Measurements from ENCODE around the gene NOSIP.

NOSIP gene

DNA sequence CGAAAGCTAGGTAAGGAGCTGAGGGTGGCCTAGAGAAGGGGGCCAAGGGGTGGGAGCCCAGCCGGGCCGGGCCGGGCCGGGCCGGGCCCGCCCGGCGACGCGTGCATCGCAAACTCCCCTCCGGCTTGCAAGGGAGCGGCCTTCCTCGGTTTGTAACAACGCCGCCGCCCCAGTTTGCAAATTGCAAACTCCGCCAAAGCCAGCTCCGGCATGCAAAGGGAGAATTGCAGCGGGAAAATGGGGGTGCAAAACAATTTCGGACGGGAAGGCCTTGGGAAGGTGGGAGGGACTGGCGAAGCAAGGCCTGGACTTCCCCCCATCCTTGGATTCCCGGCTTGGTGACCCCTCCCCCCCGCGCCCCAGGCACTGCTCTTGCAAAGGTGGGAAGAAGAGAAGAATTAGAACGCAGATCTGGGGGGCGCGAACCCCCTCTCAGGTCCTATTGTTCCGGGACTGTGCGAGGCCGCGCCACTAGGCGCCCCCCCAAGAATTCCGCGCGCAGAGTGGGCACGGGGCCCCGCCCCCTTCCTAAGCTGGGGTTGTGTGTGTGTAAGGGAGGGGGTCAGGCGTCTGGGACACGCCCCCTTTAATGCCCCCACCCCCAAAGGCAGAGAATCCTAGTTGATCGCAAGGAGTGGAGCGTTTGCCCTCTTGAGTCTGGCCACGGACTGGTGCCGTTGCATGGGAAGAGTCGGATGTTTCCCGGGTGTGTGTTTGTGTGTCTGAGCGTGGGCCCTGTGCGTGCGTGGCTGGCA lies 11.6 kb upstream of the NOSIP start:
- DNase-seq (ENCODE audit: low read depth in 1 of 2, low spot score in 1 of 2) = peak; percentile 49 to 76
- peak overlapping the region; percentile 93 for H3K4me3 ChIP-seq (replicated peaks; ENCODE audit: insufficient read depth, low read length)
- peak overlapping the region; percentile 94 for H3K27ac ChIP-seq (replicated peaks)
- no peaks in the 10 kb centered on the region for H3K27me3 ChIP-seq (ENCODE audit: insufficient read depth, poor library complexity, severe bottlenecking)
- TF ChIP-seq GABPA (IDR thresholded peaks at IDR 0.05; ENCODE audit: low read depth) (no peak), SPI1 (IDR thresholded peaks at IDR 0.05; ENCODE audit: borderline replicate concordance, low read depth) (no peak), POLR2AphosphoS5 (IDR thresholded peaks at IDR 0.05; ENCODE audit: low read depth) (no peak)
- TF ChIP-seq, protein P1, sequence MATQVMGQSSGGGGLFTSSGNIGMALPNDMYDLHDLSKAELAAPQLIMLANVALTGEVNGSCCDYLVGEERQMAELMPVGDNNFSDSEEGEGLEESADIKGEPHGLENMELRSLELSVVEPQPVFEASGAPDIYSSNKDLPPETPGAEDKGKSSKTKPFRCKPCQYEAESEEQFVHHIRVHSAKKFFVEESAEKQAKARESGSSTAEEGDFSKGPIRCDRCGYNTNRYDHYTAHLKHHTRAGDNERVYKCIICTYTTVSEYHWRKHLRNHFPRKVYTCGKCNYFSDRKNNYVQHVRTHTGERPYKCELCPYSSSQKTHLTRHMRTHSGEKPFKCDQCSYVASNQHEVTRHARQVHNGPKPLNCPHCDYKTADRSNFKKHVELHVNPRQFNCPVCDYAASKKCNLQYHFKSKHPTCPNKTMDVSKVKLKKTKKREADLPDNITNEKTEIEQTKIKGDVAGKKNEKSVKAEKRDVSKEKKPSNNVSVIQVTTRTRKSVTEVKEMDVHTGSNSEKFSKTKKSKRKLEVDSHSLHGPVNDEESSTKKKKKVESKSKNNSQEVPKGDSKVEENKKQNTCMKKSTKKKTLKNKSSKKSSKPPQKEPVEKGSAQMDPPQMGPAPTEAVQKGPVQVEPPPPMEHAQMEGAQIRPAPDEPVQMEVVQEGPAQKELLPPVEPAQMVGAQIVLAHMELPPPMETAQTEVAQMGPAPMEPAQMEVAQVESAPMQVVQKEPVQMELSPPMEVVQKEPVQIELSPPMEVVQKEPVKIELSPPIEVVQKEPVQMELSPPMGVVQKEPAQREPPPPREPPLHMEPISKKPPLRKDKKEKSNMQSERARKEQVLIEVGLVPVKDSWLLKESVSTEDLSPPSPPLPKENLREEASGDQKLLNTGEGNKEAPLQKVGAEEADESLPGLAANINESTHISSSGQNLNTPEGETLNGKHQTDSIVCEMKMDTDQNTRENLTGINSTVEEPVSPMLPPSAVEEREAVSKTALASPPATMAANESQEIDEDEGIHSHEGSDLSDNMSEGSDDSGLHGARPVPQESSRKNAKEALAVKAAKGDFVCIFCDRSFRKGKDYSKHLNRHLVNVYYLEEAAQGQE (IDR thresholded peaks at IDR 0.05; ENCODE audit: insufficient replicate concordance, low read depth) = no peak
- TF ChIP-seq, protein P2, sequence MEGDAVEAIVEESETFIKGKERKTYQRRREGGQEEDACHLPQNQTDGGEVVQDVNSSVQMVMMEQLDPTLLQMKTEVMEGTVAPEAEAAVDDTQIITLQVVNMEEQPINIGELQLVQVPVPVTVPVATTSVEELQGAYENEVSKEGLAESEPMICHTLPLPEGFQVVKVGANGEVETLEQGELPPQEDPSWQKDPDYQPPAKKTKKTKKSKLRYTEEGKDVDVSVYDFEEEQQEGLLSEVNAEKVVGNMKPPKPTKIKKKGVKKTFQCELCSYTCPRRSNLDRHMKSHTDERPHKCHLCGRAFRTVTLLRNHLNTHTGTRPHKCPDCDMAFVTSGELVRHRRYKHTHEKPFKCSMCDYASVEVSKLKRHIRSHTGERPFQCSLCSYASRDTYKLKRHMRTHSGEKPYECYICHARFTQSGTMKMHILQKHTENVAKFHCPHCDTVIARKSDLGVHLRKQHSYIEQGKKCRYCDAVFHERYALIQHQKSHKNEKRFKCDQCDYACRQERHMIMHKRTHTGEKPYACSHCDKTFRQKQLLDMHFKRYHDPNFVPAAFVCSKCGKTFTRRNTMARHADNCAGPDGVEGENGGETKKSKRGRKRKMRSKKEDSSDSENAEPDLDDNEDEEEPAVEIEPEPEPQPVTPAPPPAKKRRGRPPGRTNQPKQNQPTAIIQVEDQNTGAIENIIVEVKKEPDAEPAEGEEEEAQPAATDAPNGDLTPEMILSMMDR (IDR thresholded peaks at IDR 0.05; ENCODE audit: insufficient read depth, low read length) = no peak

DNA sequence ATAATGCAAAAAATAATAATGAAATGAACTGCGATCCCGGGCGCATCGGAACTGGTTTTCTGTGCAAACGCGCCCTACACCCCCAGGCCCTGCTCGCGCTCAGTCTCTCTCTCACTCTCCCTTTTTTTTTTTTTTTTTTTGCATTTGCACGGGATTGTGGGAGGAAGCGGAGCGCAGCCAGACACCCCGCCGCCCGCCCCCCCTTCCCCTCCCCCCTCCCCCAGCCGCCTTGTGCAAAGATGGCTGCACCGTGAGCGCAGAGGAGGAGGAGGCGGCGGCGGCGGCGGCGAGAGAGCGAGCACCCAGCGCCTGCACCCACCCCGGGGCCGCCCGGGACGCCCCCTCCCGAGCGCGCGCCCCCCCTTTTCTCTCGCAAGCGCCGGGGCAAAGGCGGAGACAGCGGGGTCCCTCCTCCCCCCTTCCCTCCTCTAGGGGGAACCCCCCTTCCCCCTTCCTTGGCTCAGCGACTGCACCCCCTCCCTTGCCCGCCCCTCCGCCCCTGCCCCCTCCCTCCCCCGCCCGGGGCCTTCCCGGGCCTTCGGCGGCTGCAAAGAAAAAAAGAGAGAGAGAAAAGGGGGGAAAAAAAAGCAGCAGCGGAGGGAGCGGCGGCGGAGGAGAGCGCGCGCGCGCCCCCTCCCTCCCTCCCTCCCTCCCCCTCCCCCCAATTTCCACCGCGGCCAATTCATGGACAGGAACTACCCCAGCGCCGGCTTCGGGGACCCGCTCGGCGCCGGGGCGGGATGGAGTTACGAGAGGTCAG lies 10.8 kb upstream of the NOSIP start, which contains the start of gene PRR12:
PRR12 (plus strand) TSS at position 212 of the 760 bp plus-strand sequence; CDS start at position 685, 473 bp downstream.
- DNase-seq (ENCODE audit: low read depth in 1 of 2, low spot score in 1 of 2) = peak; percentile 71 to 82
- H3K27ac ChIP-seq (replicated peaks) = peak within 1 kb of the TSS; percentile 94
- peak within 1 kb of the TSS; percentile 93 for H3K4me3 ChIP-seq (replicated peaks; ENCODE audit: insufficient read depth, low read length)
- no peaks in the 10 kb centered on the region for H3K27me3 ChIP-seq (ENCODE audit: insufficient read depth, poor library complexity, severe bottlenecking)
- TF ChIP-seq GABPA (IDR thresholded peaks at IDR 0.05; ENCODE audit: low read depth) = no peak
- peak; percentile 9; the same call in 1 of the 2 replicates for TF ChIP-seq POLR2AphosphoS5 (IDR thresholded peaks at IDR 0.05; ENCODE audit: low read depth)

DNA sequence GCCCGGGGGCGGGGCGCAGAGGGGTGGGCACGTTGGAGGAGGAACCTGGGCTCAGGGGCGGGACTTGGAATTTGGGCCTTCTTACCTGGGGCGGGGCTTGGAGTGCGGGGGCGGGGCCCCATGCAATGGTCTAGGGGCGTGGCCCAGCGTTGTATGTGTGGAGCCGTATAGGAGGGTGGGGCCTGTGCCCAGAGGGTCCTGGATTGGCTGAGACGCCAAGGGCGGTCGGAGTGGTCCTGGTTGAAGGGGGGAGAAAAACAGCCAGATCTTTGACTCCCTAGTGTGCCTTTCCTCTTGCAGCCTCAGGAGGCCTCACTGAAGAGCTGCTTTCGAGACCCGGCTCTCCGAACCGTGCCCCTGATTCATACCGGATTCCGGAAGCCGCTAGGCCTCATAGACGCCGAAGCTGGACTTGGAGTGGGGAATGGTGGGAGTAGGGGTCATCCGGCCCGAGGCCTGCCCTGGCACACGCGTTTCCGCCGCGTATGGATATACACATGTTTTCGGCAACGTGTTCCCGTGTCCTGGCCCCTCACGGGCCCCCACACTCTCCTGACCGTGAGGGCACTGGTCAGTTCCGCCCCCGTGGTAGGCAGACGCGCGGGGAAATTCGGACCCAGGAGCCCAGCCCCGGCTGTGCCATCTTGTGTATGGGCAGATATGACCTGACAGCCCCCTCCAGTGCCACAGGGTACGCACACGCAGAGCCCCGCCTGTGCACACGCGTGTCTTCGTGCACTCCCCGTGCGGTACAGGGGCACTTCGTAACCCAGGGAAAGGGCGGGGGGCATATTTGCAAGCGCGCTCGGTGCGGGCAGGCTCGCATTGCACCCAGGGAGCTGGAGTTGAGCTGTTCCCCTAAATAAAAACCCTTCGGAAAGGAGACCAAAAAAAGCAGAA lies 10.0 kb upstream of the NOSIP start:
- Histone ChIP-seq H3K27ac (replicated peaks) (peak overlapping the region; percentile 94), H3K27me3 (ENCODE audit: insufficient read depth, poor library complexity, severe bottlenecking) (no peaks in the 10 kb centered on the region), H3K4me3 (replicated peaks; ENCODE audit: insufficient read depth, low read length) (peak overlapping the region; percentile 93)
- peak; percentile 98 to 99 for DNase-seq (ENCODE audit: low read depth in 1 of 2, low spot score in 1 of 2)
- TF ChIP-seq, protein P1 (IDR thresholded peaks at IDR 0.05; ENCODE audit: insufficient replicate concordance, low read depth) = peak; percentile 60
- peak; percentile 94 for TF ChIP-seq POLR2AphosphoS5 (IDR thresholded peaks at IDR 0.05; ENCODE audit: low read depth)
- peak; percentile 28 for TF ChIP-seq GABPA (IDR thresholded peaks at IDR 0.05; ENCODE audit: low read depth)
- TF ChIP-seq, protein P2 (IDR thresholded peaks at IDR 0.05; ENCODE audit: insufficient read depth, low read length) = no peak
- no peak for TF ChIP-seq SPI1 (IDR thresholded peaks at IDR 0.05; ENCODE audit: borderline replicate concordance, low read depth)
